NCI-H2029 treated with DMSO at 0.1 percent for 48 hours (cell line): ENCODE results near the gene IL3RA.
"Not testable (repeated sequence)": the region's sequence is repeated elsewhere in the genome, so short reads cannot be mapped to it uniquely, and the experiment has no call there.

Source experiments
- DNase-seq: peaks from one replicate; lab custom pipeline; 2025; lab: John Stamatoyannopoulos, UW

Gene IL3RA

GRCh38 chrX:1330605-1331004 lies 6.0 kb upstream of the IL3RA start:
- no peak for DNase-seq

GRCh38 chrX:1332433-1332832 lies 4.2 kb upstream of the IL3RA start:
- not testable (repeated sequence) for DNase-seq

- DNase-seq: no peak
These were observed 1.7 kb upstream of the IL3RA start for GRCh38 chrX:1334854-1335253.

GRCh38 chrX:1336948-1337779 lies 579 bp downstream of the IL3RA start:
- DNase-seq: no peak

- no peak for DNase-seq
These were observed 5.1 kb downstream of the IL3RA start for GRCh38 chrX:1341545-1342184.

- not testable (repeated sequence) for DNase-seq
These were observed 13.0 kb downstream of the IL3RA start for GRCh38 chrX:1349606-1350005.

GRCh38 chrX:1351981-1352714 lies 15.6 kb downstream of the IL3RA start:
- DNase-seq: no peak

GRCh38 chrX:1354036-1355019 lies 17.7 kb downstream of the IL3RA start:
- no peak for DNase-seq

- DNase-seq: no peak
These were observed 18.8 kb downstream of the IL3RA start for GRCh38 chrX:1355131-1356046.

- no peak for DNase-seq
These were observed 21.4 kb downstream of the IL3RA start for GRCh38 chrX:1357993-1358392.

GRCh38 chrX:1358793-1359476 lies 22.4 kb downstream of the IL3RA start:
- DNase-seq: no peak

GRCh38 chrX:1359477-1359873 lies 22.9 kb downstream of the IL3RA start:
- no peak for DNase-seq

GRCh38 chrX:1360171-1360570 lies 23.6 kb downstream of the IL3RA start:
- DNase-seq: no peak

- DNase-seq: no peak
These were observed 24.7 kb downstream of the IL3RA start for GRCh38 chrX:1361275-1361674.

- no peak for DNase-seq
These were observed 25.3 kb downstream of the IL3RA start for GRCh38 chrX:1361910-1362309.

- not testable (repeated sequence) for DNase-seq
These were observed 29.8 kb downstream of the IL3RA start for GRCh38 chrX:1366363-1366762.

GRCh38 chrX:1368385-1368698 lies 31.8 kb downstream of the IL3RA start:
- no peak for DNase-seq

GRCh38 chrX:1378306-1378759 lies 41.7 kb downstream of the IL3RA start:
- no peak for DNase-seq

- no peak for DNase-seq
These were observed 44.2 kb downstream of the IL3RA start for GRCh38 chrX:1380672-1381233.
